MCF 10A (cell line): ENCODE measurements around the gene RTP5. TPM values are rescaled to one million over a fixed set of nuclear protein-coding genes. Genes with fewer than 3 reads are reported as not detected.

Source experiments
- BruUV-seq: library from RNA; stranded (reverse); fragments of 400-500 nt; replicated peaks from 2 replicates; lab custom pipeline; 2021; lab: Mats Ljungman, UMichigan
- CTCF ChIA-PET: fragments of 300-600 bp; sonication (Branson Sonifier 250); formaldehyde crosslinking; extraction: SDS; loops from one replicate; lab custom pipeline; 2021; ENCODE audit warnings: antibody characterized with exemption, inconsistent platforms; lab: Yijun Ruan, JAX
- POLR2A ChIA-PET: fragments of 300-600, 350-650 bp; sonication (Branson Sonifier 250); formaldehyde crosslinking; extraction: SDS; loops from one replicate; lab custom pipeline; 2020; ENCODE audit warnings: antibody characterized with exemption, inconsistent platforms; lab: Yijun Ruan, JAX
- DNase-seq: peaks from one replicate; pipeline ENCODE4 v3.0.0-alpha.2; 2018; ENCODE audit not compliant: unreplicated experiment
- H3K27ac Mint-ChIP-seq: one replicate; pipeline ENCODE4 v1.8.0; 2022; ENCODE audit warnings: mild to moderate bottlenecking, low read depth, mixed read lengths; ENCODE audit not compliant: unreplicated experiment
- H3K27me3 Mint-ChIP-seq: one replicate; pipeline ENCODE4 v1.8.0; 2022; ENCODE audit warnings: mixed read lengths; ENCODE audit not compliant: insufficient read depth, unreplicated experiment
- H3K36me3 Mint-ChIP-seq: one replicate; pipeline ENCODE4 v1.8.0; 2022; ENCODE audit warnings: mild to moderate bottlenecking, moderate library complexity, mixed read lengths; ENCODE audit not compliant: insufficient read depth, unreplicated experiment
- H3K4me1 Mint-ChIP-seq: one replicate; pipeline ENCODE4 v1.8.0; 2022; ENCODE audit warnings: mixed read lengths; ENCODE audit not compliant: insufficient read depth, unreplicated experiment
- H3K4me3 Mint-ChIP-seq: one replicate; pipeline ENCODE4 v1.8.0; 2022; ENCODE audit warnings: mild to moderate bottlenecking, moderate library complexity, mixed read lengths; ENCODE audit not compliant: unreplicated experiment
- H3K9me3 Mint-ChIP-seq: one replicate; pipeline ENCODE4 v1.8.0; 2022; ENCODE audit warnings: mixed read lengths; ENCODE audit not compliant: unreplicated experiment
- intact Hi-C: fragments of 100-400 bp; cut with micrococcal nuclease; formaldehyde crosslinking; loops from 2 replicates; pipeline ENCODE4 v1.14.1; 2022
- total RNA-seq: library from RNA; stranded (reverse); gene quantifications from 2 replicates; pipeline ENCODE4 v1.2.3, GENCODE V29; 2022
- TF ChIP-seq, protein P1 (sequence below): fragments of 200-600 bp; IDR thresholded peaks from one replicate; pipeline ENCODE4 v1.8.0; 2022; ENCODE audit warnings: antibody characterized with exemption, mild to moderate bottlenecking; ENCODE audit not compliant: unreplicated experiment

RTP5 gene
- total RNA-seq, 1 experiment from 2014 or later: not detected

DNA sequence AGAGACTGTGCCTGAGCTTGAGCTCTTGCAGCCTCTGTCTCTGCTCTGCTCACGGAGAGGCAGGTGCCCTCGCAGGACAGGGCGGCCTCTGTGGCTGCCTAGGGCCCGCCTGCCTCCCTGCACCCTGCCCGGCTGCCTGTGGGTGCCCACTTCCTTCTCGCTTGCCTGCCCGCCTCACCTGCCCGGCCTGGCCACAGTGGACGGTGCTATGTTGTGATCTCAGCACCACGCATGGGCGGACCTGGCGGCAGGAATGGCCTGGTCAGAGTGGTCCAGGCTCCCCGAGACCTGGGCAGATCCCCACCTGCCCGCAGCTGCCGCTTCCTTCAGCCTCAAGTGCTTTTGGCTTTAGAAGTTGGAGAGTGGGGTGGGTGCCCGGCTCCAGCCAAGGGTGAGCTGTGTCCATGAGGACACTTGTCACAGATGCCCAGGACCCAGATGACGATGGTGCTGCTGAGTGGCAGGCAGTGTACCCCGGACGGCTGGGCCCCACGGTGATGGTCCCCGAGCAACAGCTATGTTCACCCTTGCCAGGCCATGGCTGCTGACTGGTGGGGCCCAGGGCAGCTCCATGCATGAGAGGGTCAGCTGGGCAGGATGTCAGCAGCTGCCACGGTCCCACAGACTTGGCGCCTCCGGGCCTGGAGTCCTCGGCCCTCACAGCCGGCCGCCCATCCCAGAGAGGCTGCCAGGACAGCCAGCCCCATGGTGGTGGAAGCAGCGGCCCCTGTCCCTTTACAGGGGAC is 25.3 kb downstream of the RTP5 start:
- no peak for DNase-seq
- intact Hi-C loops: no loop called here
- TF ChIP-seq, protein P1, sequence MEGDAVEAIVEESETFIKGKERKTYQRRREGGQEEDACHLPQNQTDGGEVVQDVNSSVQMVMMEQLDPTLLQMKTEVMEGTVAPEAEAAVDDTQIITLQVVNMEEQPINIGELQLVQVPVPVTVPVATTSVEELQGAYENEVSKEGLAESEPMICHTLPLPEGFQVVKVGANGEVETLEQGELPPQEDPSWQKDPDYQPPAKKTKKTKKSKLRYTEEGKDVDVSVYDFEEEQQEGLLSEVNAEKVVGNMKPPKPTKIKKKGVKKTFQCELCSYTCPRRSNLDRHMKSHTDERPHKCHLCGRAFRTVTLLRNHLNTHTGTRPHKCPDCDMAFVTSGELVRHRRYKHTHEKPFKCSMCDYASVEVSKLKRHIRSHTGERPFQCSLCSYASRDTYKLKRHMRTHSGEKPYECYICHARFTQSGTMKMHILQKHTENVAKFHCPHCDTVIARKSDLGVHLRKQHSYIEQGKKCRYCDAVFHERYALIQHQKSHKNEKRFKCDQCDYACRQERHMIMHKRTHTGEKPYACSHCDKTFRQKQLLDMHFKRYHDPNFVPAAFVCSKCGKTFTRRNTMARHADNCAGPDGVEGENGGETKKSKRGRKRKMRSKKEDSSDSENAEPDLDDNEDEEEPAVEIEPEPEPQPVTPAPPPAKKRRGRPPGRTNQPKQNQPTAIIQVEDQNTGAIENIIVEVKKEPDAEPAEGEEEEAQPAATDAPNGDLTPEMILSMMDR: no peak
- ChIA-PET CTCF (no interaction called here), POLR2A (interaction anchor here (1.4 kb wide), 1 partner anchor 193 kb away, joined by 4 read pairs; the partner anchor contains the start of gene ING5)
- H3K27me3 Mint-ChIP-seq: no peaks in the 10 kb centered on the region
- H3K4me1 Mint-ChIP-seq: no peaks in the 10 kb centered on the region
- H3K9me3 Mint-ChIP-seq: no peaks in the 10 kb centered on the region
- H3K4me3 Mint-ChIP-seq: no peak overlapping the region
- peaks cover 13% of the 10 kb centered on the region for H3K36me3 Mint-ChIP-seq
- BruUV-seq: no TSS peak
- H3K27ac Mint-ChIP-seq: no peak overlapping the region

DNA sequence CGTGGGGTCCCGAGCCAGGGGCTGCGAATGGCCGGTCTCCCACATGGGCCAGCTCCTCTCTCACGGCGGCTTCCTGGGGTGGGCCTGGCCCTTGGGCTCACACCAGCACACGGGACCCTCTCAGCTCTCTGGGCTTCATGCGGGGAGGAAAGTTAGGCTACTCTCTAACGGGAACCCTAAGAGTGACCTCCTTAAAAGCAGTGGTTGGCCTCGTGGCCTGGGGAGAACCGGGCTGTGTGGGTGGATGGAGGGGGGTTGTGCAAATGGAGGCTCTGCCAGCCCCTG is 25.8 kb downstream of the RTP5 start:
- intact Hi-C loops: no loop called here
- Mint-ChIP-seq H3K27me3 (no peaks in the 10 kb centered on the region), H3K4me1 (no peaks in the 10 kb centered on the region), H3K4me3 (no peak overlapping the region), H3K27ac (peak overlapping the region; percentile 32), H3K36me3 (peaks cover 13% of the 10 kb centered on the region), H3K9me3 (no peaks in the 10 kb centered on the region)
- ChIA-PET CTCF (no interaction called here), POLR2A (no interaction called here)
- TF ChIP-seq, protein P1: no peak
- BruUV-seq: no TSS peak
- DNase-seq: no peak

DNA sequence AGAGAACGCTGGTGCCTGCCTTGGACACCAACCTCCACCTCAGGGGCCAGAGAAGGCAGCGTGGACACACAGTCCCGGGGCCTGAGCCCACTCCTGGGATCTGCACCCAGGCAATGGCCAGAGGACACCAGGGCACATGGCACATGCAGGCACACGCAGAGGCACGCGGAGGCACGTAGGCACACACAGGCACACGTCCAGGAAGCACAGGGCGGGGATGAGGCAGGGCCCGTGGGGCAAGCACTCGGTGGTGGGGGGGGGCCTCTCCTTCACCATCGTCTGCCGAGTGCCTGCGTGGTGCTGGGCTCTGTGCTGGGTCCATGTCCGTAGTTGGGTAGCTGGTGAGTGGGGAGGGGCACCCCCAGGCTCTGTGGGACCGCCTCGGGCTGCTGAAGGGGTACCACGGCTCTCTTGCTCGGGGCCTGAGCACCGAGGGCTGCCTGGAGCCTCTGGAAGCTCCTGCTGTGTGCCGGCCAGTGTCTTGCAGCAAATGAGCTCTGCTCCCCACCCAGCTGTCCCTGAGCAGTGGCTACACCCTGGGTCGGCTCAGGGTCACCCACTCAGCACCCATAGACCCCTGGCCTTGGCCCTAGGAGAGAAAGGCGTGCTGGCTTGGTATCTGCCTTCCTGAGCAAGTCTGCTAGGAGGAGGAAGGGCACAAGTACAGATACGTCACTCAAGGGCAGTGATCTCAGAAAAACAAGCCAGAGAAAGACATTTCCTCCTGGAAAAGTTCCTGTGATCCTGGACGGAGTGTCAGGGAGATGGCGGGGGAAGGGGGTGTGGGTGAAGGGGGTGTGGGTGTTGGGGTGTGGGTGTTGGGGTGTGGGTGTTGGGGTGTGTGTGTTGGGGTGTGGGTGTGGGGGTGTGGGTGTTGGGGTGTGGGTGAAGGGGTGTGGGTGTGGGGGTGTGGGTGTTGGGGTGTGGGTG is 26.4 kb downstream of the RTP5 start:
- H3K27me3 Mint-ChIP-seq: no peaks in the 10 kb centered on the region
- peaks cover 13% of the 10 kb centered on the region for H3K36me3 Mint-ChIP-seq
- TF ChIP-seq, protein P1: no peak
- no peaks in the 10 kb centered on the region for H3K4me1 Mint-ChIP-seq
- H3K4me3 Mint-ChIP-seq: no peak overlapping the region
- ChIA-PET CTCF (no interaction called here), POLR2A (no interaction called here)
- no peaks in the 10 kb centered on the region for H3K9me3 Mint-ChIP-seq
- BruUV-seq: no TSS peak
- intact Hi-C loops: no loop called here
- DNase-seq: peak; percentile 34
- H3K27ac Mint-ChIP-seq: peak overlapping the region; percentile 32

DNA sequence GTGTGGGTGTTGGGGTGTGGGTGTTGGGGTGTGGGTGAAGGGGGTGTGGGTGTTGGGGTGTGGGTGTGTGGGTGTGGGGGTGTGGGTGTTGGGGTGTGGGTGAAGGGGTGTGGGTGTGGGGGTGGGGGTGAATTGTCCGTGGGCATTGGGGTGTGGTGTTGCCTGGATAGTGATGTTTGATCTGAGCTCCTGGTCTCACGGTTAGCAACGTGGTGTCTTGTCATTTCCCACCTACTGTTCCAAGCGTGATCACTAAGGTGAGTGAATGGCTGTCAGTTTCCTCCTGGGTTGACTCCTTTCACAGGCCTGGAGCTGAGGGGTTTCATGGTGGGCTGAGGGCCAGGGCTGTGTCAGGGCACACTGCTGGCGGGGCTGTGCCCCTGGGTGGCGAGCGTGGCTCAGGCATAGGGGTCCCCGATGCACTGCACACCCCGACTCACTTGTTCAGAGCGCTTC is 27.2 kb downstream of the RTP5 start:
- TF ChIP-seq, protein P1: no peak
- Mint-ChIP-seq H3K4me1 (no peaks in the 10 kb centered on the region), H3K27me3 (no peaks in the 10 kb centered on the region), H3K4me3 (no peak overlapping the region), H3K9me3 (no peaks in the 10 kb centered on the region), H3K36me3 (peaks cover 8% of the 10 kb centered on the region), H3K27ac (no peak overlapping the region)
- BruUV-seq: no TSS peak
- intact Hi-C loops: no loop called here
- no peak for DNase-seq
- CTCF ChIA-PET: no interaction called here
- POLR2A ChIA-PET: interaction anchor here (0.7 kb wide), 1 partner anchor 254 kb away, joined by 3 read pairs; no protein-coding TSS in a partner anchor
